ENCODE data around the gene FYN. TPM values are rescaled to one million over a fixed set of nuclear protein-coding genes. Genes with fewer than 3 reads are reported as not detected.
"Not testable (repeated sequence)": the region's sequence is repeated elsewhere in the genome, so short reads cannot be mapped to it uniquely, and the experiment has no call there.

The FYN gene
- total and polyA plus RNA-seq, 2 of the 8 experiments (the other 6 are each of a cell fraction or from before 2014, with no cell fraction given), result 46.8 to 97.2 TPM

GRCh38 chr6:111680811-111681609, 192.2 kb downstream of the FYN start:
- H3K4me1 ChIP-seq (replicated peaks in 1 of 4; ENCODE audit: control insufficient read depth in 3 of 4, insufficient read depth in 4 of 4, low read length in 3 of 4); H3K56ac ChIP-seq (replicated peaks; ENCODE audit: insufficient read length, low read depth, low read length); H2BK12ac ChIP-seq (ENCODE audit: low read depth, low read length); H3K27ac ChIP-seq (ENCODE audit: low read depth, low read length); H2BK120ac ChIP-seq (replicated peaks; ENCODE audit: low read depth, low read length); H3K9me3 ChIP-seq (ENCODE audit: insufficient read depth in 2 of 2, low read depth in 1 of 2, low read length in 1 of 2); H3K79me1 ChIP-seq (ENCODE audit: low read depth, low read length); H4K8ac ChIP-seq (ENCODE audit: extremely low read depth, insufficient read depth, low read length); H3K79me2 ChIP-seq (ENCODE audit: control insufficient read depth in 1 of 2, insufficient read depth in 2 of 2, low read length in 2 of 2); H3K4me2 ChIP-seq (ENCODE audit: insufficient read depth in 1 of 2, low read depth in 2 of 2, low read length in 2 of 2); H2BK15ac ChIP-seq (ENCODE audit: low read length); H4K20me1 ChIP-seq (replicated peaks in 1 of 2; ENCODE audit: control insufficient read depth in 1 of 2, insufficient read depth in 2 of 2, low read length in 2 of 2); H3K4ac ChIP-seq (replicated peaks; ENCODE audit: insufficient read length, low read depth, low read length); H2AFZ ChIP-seq (ENCODE audit: low read length); H3K23me2 ChIP-seq (ENCODE audit: low read depth, low read length); H3K4me3 ChIP-seq (ENCODE audit: extremely low read depth in 1 of 4, insufficient read depth in 2 of 4, low read depth in 3 of 4, low read length in 4 of 4); H4K5ac ChIP-seq (ENCODE audit: insufficient read length, low read depth, low read length); DNase-seq (ENCODE audit: low read depth in 1 of 2, low spot score in 2 of 2); H2AK5ac ChIP-seq (ENCODE audit: low read depth, low read length); POLR2A ChIA-PET (ENCODE audit: partially characterized antibody); H3K18ac ChIP-seq (ENCODE audit: extremely low read depth, low read length); H3K27me3 ChIP-seq (replicated peaks in 1 of 4; ENCODE audit: control insufficient read depth in 3 of 4, extremely low read depth in 1 of 4, insufficient read depth in 3 of 4, low read length in 3 of 4); H2BK20ac ChIP-seq (ENCODE audit: low read length); H3K14ac ChIP-seq (ENCODE audit: insufficient read length); H3K23ac ChIP-seq (ENCODE audit: insufficient read length); H2BK5ac ChIP-seq (ENCODE audit: low read depth, low read length); H4K91ac ChIP-seq (replicated peaks; ENCODE audit: insufficient read length, low read length); H3K36me3 ChIP-seq (ENCODE audit: control insufficient read depth in 2 of 4, insufficient read depth in 4 of 4, low read length in 3 of 4); FAIRE-seq; H3K9ac ChIP-seq (replicated peaks in 1 of 4; ENCODE audit: extremely low read depth in 1 of 4, low read depth in 3 of 4, low read length in 3 of 4): not testable (repeated sequence)
- CTCF ChIA-PET (ENCODE audit: partially characterized antibody), result interaction anchor here (0.5 to 1.4 kb wide), 5 partner anchors 9 to 34 kb away, joined by 3 to 4 read pairs (median 3); no protein-coding TSS in a partner anchor
- WGBS, 2 experiments (ENCODE audit: extremely low coverage in 1 of 2, insufficient coverage in 1 of 2, insufficient read length in 1 of 2, insufficient replicate concordance in 2 of 2, low coverage in 1 of 2, low lambda C conversion rate in 2 of 2, missing lambda C conversion rate in 1 of 2), result 90% methylated on average over 6 of the region's 6 CpGs; no CpG with 5 or more reads in 1 of the 2 experiments
